ENCODE results near the gene CANT1. TPM values are rescaled to one million over a fixed set of nuclear protein-coding genes. Genes with fewer than 3 reads are reported as not detected.

Gene CANT1
- total RNA-seq, 2 experiments from 2014 or later = 78.4 to 81.1 TPM

DNA sequence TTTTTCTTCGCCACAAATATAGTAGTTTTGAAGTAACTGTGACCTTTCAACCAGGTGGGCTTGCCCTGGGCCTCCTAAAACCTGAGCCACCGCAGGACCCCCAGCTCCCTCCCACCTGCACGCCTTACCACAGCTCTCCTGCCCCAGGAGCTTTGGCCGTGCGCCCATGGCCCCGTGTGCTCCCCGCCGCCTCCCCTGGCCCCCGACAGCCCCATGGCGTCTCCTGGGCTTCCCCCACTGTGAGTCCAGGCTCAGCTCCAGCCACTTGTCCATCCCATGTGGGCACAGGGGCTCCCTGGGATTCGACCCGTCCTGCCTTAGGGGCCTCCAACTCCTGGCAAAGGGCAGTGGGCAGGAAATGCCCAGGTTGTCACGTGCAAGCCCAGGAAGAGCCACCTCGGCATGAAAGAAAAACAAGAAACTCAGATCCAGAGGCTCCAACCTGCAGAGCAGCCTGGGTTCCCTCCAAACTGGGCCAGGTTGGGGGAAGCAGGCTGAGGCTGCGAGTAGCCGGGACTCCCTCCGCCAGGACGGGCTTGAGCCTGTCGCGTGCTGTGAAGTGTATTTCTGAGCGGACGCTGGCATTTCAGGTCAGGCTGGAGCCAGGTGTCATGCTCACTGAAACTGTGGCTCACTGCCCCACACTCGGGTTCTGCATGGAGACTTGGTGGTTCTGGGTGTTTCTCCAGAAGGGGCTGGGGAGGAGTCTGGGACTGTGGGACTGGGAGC, 35.6 kb downstream of the CANT1 start:
- DNase-seq = no peak
- Mint-ChIP-seq H3K27ac (no peak overlapping the region), H3K36me3 (ENCODE audit: low read depth) (peaks cover 33% of the 10 kb centered on the region), H3K4me1 (peaks cover 23% of the 10 kb centered on the region), H3K9me3 (no peaks in the 10 kb centered on the region), H3K4me3 (no peak overlapping the region), H3K27me3 (no peaks in the 10 kb centered on the region)
- POLR2A ChIA-PET = no interaction called here
- CTCF ChIA-PET = interaction anchor here (1.2 kb wide), 1 partner anchor 108 kb away, joined by 3 read pairs; no protein-coding TSS in a partner anchor

DNA sequence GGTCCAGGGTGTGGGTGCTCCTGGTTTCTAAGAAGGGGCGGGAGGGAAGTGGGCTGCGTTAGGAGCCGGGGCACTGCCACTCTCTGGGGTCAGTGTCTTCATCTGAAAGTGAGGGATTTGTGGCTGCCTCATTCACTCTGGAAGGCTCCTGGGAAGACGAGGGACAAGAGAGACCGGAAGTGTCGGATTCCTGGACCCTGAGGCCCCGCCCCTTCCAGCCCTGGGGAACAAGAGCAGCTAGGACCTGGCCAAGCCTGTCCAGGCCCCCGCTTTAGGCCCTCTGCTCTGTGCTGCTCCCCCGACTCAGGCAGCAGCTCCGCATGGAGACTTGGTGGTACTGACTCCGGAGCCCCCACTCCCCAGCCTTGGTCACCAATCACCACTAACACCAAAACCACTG, 36.4 kb downstream of the CANT1 start:
- CTCF ChIA-PET = interaction anchor here (1.2 kb wide), 1 partner anchor 107 kb away, joined by 3 read pairs; no protein-coding TSS in a partner anchor
- POLR2A ChIA-PET = no interaction called here
- no peaks in the 10 kb centered on the region for H3K9me3 Mint-ChIP-seq
- H3K27ac Mint-ChIP-seq = no peak overlapping the region
- H3K36me3 Mint-ChIP-seq (ENCODE audit: low read depth) = peaks cover 33% of the 10 kb centered on the region
- no peak overlapping the region for H3K4me3 Mint-ChIP-seq
- peaks cover 23% of the 10 kb centered on the region for H3K4me1 Mint-ChIP-seq
- no peak for DNase-seq
- H3K27me3 Mint-ChIP-seq = no peaks in the 10 kb centered on the region

DNA sequence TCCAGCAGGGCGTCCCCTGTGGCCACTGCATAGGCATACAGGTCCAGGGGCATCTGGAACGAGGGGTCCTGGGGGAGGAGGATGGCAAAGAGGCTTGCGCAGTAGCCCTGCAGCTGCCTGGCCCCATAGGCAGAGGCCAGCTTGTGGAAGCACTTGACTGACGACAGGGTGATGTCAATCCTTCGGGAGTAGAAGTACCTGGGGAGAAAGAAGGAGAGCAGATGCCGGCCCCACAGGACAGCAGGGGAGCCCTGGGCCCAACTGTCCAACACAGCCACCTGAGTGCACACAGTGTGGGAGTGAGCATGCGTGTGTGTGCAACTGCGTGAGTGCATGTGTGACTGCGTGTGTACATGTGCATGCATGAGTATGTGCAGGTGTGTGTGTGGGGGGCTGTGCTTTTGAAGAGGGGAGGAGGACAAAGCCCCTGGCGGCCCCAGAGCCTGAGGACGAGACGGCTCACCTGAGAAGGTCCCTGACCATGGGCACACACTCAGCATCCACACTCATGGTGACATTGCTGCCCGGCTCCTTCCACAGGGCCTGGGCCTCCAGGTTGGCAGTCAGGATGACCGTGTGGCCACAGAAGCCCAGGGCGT, 37.0 kb downstream of the CANT1 start:
- no peak for DNase-seq

DNA sequence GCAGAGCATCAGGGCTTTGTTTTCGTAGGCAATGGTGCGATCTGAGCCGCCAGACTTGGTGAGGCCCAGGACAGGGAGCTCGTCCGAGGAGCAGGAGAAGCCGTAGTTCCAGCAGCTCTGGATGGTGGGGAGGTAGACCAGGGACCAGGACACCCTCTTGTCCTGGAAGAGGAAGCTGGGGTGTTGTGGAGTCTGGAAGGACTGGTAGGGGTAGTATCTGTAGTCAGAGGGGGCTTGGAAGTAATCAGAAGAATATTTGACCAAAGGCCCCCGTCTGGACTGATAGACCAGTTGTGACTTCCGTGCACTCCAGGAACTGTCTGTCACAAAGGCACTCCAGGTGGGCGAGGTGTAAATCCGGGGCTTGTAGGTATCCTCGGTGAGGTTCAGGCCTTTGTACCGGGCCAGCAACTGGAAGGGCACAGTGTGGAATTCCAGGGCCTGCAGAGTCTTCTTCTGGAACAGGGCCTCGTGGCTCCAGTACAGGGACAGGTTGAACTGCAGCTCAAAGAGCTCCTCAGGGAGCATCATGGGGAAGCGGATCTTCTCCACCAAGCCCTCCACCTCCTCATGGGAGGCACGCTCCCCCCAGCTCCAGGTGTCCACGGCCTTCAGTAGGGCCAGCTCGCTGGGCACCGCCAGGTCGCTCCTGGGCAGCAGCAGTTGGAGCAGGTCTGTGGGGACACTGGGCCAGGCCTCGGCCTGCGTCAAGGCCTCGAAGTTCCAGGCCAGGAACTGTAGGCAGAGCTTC, 37.6 kb downstream of the CANT1 start:
- H3K4me3 Mint-ChIP-seq = no peak overlapping the region
- peak overlapping the region; percentile 22 for H3K27ac Mint-ChIP-seq
- no peaks in the 10 kb centered on the region for H3K9me3 Mint-ChIP-seq
- H3K27me3 Mint-ChIP-seq = no peaks in the 10 kb centered on the region
- DNase-seq = no peak
- ChIA-PET POLR2A (interaction anchor here (0.6 to 1.6 kb wide), 3 partner anchors 98 to 131 kb away, joined by 3 to 6 read pairs (median 3); no protein-coding TSS in a partner anchor), CTCF (interaction anchor here (0.8 to 2.8 kb wide), 11 partner anchors 8 to 119 kb away, joined by 3 to 42 read pairs (median 4); partner anchors contain the start of gene LGALS3BP)
- peaks cover 24% of the 10 kb centered on the region for H3K36me3 Mint-ChIP-seq (ENCODE audit: low read depth)
- peaks cover 12% of the 10 kb centered on the region for H3K4me1 Mint-ChIP-seq

More for the DNA sequence above, 37.0 kb downstream of the CANT1 start:
- H3K27ac Mint-ChIP-seq = no peak overlapping the region
- H3K36me3 Mint-ChIP-seq (ENCODE audit: low read depth) = peaks cover 31% of the 10 kb centered on the region
- no peaks in the 10 kb centered on the region for H3K9me3 Mint-ChIP-seq
- ChIA-PET POLR2A (interaction anchor here (1.6 kb wide), 1 partner anchor 107 kb away, joined by 6 read pairs; no protein-coding TSS in a partner anchor), CTCF (interaction anchor here (1.4 to 2.8 kb wide), 2 partner anchors 11 to 107 kb away, joined by 4 to 42 read pairs; no protein-coding TSS in a partner anchor)
- H3K27me3 Mint-ChIP-seq = no peaks in the 10 kb centered on the region
- peaks cover 18% of the 10 kb centered on the region for H3K4me1 Mint-ChIP-seq
- no peak overlapping the region for H3K4me3 Mint-ChIP-seq

DNA sequence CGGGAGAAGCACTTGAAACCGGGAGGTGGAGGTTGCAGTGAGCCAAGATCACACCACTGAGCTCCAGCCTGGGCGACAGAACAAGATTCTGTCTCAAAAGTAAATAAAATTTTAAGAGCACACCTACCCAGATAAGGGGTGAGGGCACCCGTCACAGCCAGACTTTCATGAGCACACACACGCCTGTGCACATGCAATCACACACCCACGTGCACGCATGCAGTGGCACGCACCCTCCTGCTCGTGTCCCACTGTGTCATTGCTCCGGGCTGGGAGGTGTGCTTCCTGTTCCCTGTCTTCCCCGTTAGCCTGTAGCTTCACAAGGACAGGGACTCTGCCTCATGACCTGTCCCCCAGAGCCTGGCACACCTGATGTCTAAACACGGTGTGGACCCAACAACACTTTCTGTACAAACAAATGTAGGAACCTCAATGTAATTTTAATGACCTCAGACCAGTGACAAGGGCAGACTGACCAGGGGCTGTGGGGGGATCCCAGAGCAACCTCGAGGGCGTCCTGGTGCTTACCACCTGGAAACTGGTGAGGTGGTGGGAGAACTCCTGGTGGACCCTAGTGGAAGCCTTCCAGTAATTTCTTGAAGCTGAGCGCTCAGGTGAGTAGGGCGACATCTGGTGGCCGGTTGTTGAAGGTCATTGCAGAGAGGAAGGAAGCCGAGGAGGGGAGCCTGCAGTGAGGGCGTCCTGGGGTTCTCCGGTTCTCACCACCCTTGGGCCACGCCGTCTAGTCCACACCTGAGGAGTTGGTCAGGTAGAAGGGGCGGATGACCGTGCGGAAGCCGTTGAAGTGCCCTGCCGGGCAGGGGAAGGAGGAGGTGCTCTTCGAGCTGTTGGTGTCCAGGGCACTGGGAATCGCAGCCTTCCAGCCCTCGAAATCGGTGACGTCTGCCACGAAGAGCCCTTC, 38.5 kb downstream of the CANT1 start:
- peak overlapping the region; percentile 48 for H3K27ac Mint-ChIP-seq
- peaks cover 10% of the 10 kb centered on the region for H3K4me1 Mint-ChIP-seq
- H3K36me3 Mint-ChIP-seq (ENCODE audit: low read depth) = peaks cover 19% of the 10 kb centered on the region
- H3K27me3 Mint-ChIP-seq = no peaks in the 10 kb centered on the region
- H3K9me3 Mint-ChIP-seq = no peaks in the 10 kb centered on the region
- CTCF ChIA-PET = interaction anchor here (0.8 to 2.8 kb wide), 12 partner anchors 9 to 118 kb away, joined by 3 to 42 read pairs (median 4); partner anchors contain the start of gene LGALS3BP
- no peak overlapping the region for H3K4me3 Mint-ChIP-seq
- DNase-seq = peak; percentile 80
- POLR2A ChIA-PET = interaction anchor here (0.8 to 1.6 kb wide), 3 partner anchors 31 to 105 kb away, joined by 3 to 6 read pairs (median 3); no protein-coding TSS in a partner anchor

DNA sequence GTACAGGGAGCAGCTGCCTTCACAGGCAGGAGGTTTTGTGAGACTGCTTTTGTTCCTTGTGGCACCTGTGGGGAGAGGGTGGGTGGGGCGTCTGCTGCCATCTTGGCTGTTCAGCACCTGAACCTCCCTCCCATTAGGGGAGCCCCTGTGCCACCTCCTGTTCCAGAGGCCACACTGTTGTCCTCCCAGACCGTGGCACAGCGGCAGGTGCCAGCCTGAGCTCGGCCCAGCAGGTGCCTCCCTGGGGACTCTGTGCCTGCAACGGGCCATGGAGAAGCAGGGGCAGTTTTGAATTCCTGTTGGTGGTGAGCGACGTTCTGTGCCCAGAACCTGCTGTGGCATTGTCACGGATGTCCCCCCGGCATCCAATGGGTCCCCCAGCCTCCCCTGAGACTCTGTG, 39.7 kb downstream of the CANT1 start:
- H3K27ac Mint-ChIP-seq = no peak overlapping the region
- H3K4me3 Mint-ChIP-seq = no peak overlapping the region
- no peaks in the 10 kb centered on the region for H3K27me3 Mint-ChIP-seq
- no peak for DNase-seq
- ChIA-PET CTCF (no interaction called here), POLR2A (no interaction called here)
- peaks cover 7% of the 10 kb centered on the region for H3K4me1 Mint-ChIP-seq
- H3K9me3 Mint-ChIP-seq = no peaks in the 10 kb centered on the region
- peaks cover 17% of the 10 kb centered on the region for H3K36me3 Mint-ChIP-seq (ENCODE audit: low read depth)

DNA sequence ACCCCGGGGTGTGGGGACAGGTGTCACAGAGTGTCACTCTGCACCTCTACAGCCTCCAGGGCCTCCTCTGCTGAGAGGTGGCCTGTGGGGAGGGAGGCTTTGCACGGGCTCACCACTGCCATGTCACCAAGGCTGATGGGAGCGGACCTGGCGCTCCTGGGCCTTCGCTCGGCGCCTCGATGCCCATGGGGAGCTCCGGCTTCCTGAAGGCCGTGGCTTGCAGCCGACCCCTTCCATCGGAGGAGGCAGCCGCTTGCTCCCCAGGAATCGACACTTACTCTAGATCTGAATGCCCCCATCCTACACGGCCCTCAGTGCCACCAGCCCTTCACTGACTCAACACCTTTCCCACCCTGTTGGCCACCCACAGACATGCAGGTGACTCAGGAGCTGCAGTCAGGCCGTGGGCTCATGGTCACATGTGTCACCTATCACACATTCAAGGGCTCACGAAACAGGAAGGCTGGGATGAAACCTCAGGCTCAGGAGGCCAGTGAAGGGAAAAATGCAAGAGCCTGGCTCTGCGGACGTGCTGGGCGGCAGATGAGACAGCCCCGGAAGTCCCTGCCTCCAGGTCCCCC, 41.7 kb downstream of the CANT1 start:
- no peaks in the 10 kb centered on the region for H3K27me3 Mint-ChIP-seq
- H3K36me3 Mint-ChIP-seq (ENCODE audit: low read depth) = peaks cover 17% of the 10 kb centered on the region
- ChIA-PET POLR2A (no interaction called here), CTCF (interaction anchor here (1.7 kb wide), 1 partner anchor 102 kb away, joined by 6 read pairs; no protein-coding TSS in a partner anchor)
- no peak for DNase-seq
- H3K4me1 Mint-ChIP-seq = peaks cover 7% of the 10 kb centered on the region
- H3K4me3 Mint-ChIP-seq = no peak overlapping the region
- no peak overlapping the region for H3K27ac Mint-ChIP-seq
- no peaks in the 10 kb centered on the region for H3K9me3 Mint-ChIP-seq

DNA sequence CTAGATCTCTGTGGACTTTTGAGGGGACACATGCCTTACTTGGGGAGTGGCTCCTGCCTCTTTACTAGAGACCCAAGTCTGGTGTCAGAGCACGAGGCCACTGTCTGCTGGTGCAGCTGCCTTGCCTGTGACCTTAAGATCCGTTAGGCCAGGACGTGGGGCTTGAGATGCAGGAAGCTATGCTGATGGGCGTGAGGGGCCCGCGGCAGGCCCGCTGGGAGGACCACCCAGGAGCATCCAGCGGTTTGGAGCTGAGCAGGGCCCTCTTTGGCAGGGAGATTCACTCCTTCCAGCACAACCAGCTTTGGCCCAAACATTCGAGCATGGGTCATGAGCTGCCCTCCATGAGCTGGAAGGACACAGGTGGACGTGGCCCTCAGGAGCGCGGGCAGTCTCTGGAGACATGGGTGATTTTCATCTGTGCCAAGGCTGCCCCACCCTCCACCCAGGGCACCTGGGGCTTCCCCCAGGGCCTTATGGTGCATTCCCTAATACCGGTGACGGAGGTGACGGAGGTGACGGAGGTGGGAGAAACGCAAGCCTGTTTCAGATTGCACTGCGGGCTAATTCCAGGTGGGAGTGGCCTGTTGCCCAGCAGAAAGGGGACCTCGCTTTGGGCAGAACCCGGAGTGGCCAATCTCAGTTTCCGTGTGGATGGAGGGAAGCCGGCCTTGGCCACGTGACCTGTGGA, 42.5 kb downstream of the CANT1 start:
- Mint-ChIP-seq H3K9me3 (no peaks in the 10 kb centered on the region), H3K27me3 (no peaks in the 10 kb centered on the region), H3K27ac (no peak overlapping the region), H3K4me3 (no peak overlapping the region), H3K36me3 (ENCODE audit: low read depth) (peaks cover 13% of the 10 kb centered on the region), H3K4me1 (peaks cover 7% of the 10 kb centered on the region)
- DNase-seq = no peak
- ChIA-PET CTCF (interaction anchor here (0.6 kb wide), 1 partner anchor 106 kb away, joined by 3 read pairs; no protein-coding TSS in a partner anchor), POLR2A (no interaction called here)

DNA sequence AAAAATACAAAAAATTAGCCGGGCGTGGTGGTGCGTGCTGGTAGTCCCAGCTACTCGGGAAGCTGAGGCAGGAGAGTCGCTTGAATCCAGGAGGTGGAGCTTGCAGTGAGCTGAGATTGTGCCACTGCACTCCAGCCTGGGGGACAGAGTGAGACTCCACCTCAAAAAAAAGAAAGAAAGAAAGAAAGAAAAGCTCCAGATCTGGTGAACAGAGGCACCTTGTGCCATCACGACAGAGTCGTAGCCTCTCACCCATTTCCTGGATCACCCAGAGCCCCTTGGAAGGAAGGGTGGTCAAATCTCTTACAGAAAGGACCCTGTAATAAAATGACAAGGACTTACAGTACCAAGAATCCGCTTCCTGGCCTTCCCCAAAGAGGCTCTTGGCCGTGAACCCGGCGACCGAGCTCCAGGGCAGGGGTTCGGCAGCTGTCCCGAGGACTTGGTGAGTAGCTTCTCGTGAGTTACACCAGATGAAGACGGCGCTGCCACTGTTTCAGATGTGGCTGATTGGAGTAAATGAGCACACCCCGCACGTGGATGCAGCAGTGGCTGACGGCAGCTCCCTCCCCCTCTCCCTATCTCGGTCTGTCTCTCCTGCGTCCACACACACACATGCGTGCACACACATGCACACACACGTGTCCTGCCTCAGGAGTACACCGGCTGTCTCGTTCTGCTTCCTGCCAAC, 43.3 kb downstream of the CANT1 start:
- H3K4me3 Mint-ChIP-seq = no peak overlapping the region
- no peak for DNase-seq

DNA sequence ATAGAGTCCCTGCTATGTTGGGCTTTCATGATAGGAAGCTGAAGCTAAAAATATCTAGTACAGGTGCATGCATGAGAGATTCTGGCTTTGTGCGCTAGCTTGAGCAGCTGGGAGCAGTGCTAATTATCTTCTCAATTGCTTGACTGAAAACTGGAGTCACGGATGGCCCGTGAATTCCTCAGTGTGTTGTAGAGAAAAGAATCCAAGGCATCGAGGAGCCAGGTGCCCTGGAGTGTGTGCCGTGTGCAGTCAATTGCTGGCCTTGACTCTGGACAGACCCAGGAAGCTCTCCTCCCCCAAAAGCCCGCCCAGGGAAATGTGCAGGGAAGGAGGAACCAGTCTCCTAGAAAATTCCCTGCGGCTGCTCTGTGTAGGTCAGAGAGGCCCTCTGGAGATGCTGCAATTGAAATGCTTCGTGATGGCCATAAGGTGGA, 44.1 kb downstream of the CANT1 start:
- Mint-ChIP-seq H3K9me3 (no peaks in the 10 kb centered on the region), H3K4me3 (no peak overlapping the region), H3K4me1 (peaks cover 2% of the 10 kb centered on the region), H3K27ac (no peak overlapping the region), H3K27me3 (peaks cover 2% of the 10 kb centered on the region), H3K36me3 (ENCODE audit: low read depth) (peaks cover 5% of the 10 kb centered on the region)
- CTCF ChIA-PET = no interaction called here
- POLR2A ChIA-PET = no interaction called here
- no peak for DNase-seq

More for the DNA sequence above, 43.3 kb downstream of the CANT1 start:
- no peak overlapping the region for H3K27ac Mint-ChIP-seq
- POLR2A ChIA-PET = no interaction called here
- peaks cover 9% of the 10 kb centered on the region for H3K36me3 Mint-ChIP-seq (ENCODE audit: low read depth)
- CTCF ChIA-PET = interaction anchor here (0.6 kb wide), 1 partner anchor 105 kb away, joined by 3 read pairs; no protein-coding TSS in a partner anchor
- no peaks in the 10 kb centered on the region for H3K9me3 Mint-ChIP-seq
- H3K27me3 Mint-ChIP-seq = peaks cover 2% of the 10 kb centered on the region
- H3K4me1 Mint-ChIP-seq = peaks cover 5% of the 10 kb centered on the region

DNA sequence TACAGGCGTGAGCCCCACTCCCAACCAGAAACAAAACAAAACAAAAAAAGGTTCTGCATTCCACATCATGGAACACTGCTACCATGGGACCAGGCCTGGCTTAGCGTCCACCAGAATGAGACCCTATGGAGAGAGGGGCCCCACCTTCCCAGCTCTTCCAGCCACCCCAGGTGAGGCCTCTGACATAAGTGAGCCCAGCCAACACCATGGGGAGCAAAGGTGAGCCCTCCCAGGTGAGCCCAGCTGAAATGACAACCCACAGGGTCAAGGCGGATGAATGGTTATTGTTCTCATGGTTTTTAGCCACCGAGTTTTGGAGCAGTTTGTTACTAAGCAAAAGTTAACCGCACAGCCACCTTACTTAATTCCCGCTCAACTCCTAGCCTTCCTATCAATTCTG, 46.2 kb downstream of the CANT1 start:
- ChIA-PET POLR2A (no interaction called here), CTCF (no interaction called here)

More for the DNA sequence above, 46.2 kb downstream of the CANT1 start:
- H3K4me1 Mint-ChIP-seq = no peaks in the 10 kb centered on the region
- H3K27me3 Mint-ChIP-seq = peaks cover 2% of the 10 kb centered on the region
- H3K36me3 Mint-ChIP-seq (ENCODE audit: low read depth) = no peaks in the 10 kb centered on the region
- no peak for DNase-seq
- no peak overlapping the region for H3K4me3 Mint-ChIP-seq
- H3K9me3 Mint-ChIP-seq = no peaks in the 10 kb centered on the region
- H3K27ac Mint-ChIP-seq = no peak overlapping the region

Data from activated CD4-positive, alpha-beta memory T cell treated with anti-CD3 and anti-CD28 coated beads, Interleukin-2, amount 10 ng/mL, durations not matched to agents 7 days and 5 days (primary cell).